Measurements from ENCODE around the gene NFE2L3.
"Not testable (repeated sequence)": the region's sequence is repeated elsewhere in the genome, so short reads cannot be mapped to it uniquely, and the experiment has no call there.

The NFE2L3 gene, protein sequence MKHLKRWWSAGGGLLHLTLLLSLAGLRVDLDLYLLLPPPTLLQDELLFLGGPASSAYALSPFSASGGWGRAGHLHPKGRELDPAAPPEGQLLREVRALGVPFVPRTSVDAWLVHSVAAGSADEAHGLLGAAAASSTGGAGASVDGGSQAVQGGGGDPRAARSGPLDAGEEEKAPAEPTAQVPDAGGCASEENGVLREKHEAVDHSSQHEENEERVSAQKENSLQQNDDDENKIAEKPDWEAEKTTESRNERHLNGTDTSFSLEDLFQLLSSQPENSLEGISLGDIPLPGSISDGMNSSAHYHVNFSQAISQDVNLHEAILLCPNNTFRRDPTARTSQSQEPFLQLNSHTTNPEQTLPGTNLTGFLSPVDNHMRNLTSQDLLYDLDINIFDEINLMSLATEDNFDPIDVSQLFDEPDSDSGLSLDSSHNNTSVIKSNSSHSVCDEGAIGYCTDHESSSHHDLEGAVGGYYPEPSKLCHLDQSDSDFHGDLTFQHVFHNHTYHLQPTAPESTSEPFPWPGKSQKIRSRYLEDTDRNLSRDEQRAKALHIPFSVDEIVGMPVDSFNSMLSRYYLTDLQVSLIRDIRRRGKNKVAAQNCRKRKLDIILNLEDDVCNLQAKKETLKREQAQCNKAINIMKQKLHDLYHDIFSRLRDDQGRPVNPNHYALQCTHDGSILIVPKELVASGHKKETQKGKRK

DNA sequence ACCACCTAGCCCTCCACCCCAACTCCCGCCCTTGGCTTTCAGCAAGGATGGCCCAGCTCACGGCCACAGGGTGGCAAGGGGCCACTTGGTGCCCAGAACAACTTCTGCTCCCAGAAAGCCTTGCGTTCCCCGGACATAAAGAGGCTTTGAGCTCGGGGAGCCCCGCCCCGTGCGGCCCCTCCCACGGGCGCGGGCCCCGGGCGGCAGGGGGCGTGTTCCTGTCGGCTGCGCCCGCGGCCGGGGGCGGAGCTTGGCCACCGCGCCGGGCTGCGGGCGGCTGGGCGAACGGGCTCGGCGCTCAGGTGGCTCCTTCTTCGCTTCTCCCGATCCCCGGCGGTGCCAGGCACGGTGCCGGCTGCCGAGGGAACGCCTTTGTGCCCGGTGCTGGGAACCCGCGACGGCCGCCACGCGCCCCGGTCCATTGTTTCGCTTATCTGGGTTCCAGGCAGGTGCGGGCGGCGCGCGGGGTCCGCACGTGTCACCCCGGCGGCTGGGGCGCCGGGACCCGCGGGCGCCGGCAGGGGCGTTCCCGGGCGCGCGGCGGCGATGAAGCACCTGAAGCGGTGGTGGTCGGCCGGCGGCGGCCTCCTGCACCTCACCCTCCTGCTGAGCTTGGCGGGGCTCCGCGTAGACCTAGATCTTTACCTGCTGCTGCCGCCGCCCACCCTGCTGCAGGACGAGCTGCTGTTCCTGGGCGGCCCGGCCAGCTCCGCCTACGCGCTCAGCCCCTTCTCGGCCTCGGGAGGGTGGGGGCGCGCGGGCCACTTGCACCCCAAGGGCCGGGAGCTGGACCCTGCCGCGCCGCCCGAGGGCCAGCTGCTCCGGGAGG is at the start of gene NFE2L3:
Gene NFE2L3 (plus strand): TSS at position 246 of the 829 bp plus-strand sequence. CDS start 301 bp downstream, at position 547.
- peak; percentile 89 for DNase-seq (ENCODE audit: low spot score)

GRCh38 chr7:26103596-26103995 is 48.4 kb upstream of the NFE2L3 start:
- no peak for DNase-seq (ENCODE audit: low spot score)

DNA sequence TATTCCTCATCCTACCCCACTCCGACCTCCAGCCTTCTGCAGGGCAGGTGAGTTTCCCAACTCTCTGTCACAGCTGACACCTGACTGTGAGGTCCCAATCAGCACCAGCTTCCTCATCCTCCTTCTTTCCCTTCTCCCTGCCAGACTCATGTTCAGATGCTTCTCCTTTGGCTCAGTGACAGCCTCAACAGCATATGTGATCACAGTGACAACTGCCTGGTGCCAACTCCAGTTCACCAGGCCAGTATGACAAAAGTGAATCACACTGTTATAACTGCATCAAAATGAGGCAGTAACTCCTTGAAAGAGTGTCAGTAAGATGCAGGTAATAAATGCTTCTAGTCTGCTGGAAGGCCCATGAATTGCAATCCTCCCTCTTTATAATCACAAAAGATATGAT is 46.8 kb upstream of the NFE2L3 start:
- no peak for DNase-seq (ENCODE audit: low spot score)

DNA sequence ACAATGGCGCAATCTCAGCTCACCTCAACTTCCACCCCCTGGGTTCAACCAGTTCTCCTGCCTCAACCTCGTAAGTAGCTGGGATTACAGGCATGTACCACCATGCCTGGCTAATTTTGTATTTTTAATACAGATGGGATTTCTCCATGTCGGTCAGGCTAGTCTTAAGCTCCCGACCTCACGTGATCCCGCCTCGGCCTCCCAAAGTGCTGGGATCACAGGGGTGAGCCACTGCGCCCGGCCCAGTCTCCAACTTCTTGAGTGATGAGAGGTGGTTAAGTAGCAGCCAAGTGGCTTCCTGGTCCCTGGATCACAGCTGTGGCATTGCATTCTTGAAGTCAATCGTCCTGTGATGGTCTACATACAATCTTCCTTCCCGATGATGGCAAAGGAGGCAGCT is 46.1 kb upstream of the NFE2L3 start:
- DNase-seq (ENCODE audit: low spot score), result no peak

DNA sequence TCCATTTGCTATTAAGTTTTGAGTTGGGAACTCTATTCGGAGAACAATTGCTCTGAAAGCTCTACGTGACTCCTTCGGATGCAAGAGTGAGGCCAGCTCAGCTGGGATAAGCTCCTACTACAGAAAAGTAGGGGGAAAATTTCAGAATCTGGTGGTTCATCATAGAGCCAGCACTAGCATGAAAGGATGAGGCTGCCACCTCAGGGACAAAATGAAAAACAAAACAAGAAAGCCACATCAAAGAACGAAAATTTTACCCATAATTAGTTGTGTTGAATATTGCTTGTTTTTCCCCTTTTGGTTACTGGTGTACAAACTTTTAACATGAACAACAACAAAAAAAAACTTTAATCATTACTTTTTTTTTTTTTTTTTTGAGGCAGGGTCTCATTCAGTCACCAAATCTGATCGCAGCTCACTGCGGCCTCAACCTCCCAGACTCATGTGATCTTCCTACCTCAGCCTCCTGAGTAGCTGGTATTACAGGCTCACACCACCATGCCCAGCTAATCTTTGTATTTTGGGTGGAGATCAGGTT is 39.7 kb upstream of the NFE2L3 start:
- DNase-seq (ENCODE audit: low spot score), result no peak

DNA sequence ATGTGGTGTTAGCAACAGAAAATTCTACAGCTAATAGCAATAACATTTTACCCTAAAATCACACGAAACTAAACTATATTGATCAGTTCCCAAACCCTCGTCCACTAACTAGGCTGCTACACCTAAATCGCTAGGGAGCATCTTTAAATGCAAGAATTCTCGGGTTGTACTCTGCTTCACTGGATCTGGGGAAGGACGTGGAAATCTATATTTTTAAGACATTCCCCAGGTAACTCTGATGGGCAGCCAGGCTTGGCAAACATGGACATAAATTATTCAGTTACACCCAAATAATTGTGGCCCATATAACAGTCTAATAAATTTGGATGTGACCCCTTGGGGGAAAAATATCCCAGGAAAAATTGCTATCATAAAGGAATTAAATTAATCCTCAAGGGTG is 36.3 kb upstream of the NFE2L3 start:
- DNase-seq (ENCODE audit: low spot score), result no peak

DNA sequence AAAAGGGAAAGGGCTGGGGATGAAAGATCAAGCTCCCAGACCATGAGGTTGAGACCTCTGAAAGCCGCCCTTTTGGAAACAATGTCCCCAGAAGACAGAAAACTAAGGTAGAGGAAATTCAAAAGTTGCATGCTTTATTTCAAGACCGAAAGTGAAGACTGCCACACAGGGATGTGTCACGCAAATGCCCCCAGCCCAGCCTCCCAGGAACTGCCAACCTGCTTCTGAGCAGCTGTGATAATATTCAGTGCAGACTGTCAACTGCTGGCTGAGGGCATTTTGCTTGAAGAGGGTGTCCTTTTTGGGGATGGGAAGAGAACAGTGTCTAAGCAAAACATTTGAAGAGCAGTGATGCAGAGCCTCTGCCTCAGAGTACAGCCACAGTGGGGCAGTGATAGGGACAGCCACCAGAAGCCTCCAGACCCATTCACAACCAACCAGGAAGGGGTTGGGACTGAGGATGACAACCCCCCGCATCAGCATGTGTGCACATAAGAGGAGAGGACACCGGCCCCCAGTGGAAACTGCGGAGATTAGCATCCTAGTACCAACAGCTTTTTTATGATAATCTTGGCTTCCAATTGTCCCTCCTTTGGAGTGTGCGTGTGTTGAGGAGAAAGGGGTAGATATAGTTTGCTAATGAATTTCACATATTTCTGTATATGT is 34.7 kb upstream of the NFE2L3 start:
- no peak for DNase-seq (ENCODE audit: low spot score)

DNA sequence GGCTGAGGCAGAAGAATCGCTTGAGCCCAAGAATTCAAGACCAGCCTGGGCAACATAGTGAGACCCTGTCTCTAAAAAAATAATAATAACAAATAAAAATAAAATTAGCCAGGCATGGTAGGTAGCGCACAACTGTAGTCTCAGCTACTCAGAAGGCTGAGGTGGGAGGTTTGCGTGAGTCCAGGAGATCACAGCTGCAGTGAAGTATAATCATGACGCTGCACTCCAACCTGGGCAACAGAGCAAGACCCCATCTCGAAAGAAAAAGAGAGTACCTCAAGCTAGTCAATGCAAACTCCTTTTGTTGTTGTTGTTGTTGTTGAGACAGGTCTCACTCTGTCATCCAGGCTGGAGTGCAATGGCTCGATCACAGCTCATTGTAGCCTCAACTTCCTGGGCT is 34.0 kb upstream of the NFE2L3 start:
- DNase-seq (ENCODE audit: low spot score), result no peak

DNA sequence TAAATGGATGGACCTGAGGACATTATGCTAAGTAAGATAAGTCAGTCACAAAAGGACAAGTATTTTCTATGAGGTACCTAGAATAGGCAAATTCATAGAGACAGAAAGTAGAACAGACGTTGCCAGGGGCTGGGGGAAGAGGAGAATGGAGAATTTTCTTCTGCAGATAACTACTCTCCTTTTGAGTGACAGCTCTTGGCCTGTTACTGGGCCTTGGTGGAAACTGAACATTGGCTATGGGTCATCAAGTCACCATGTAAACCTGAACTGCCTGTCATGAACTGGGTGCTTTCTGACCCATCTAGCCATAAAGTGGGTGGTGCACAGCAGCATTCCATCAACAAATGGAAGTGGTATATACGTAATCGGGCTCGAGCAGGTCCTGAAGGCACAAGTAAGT is 29.3 kb upstream of the NFE2L3 start:
- no peak for DNase-seq (ENCODE audit: low spot score)

GRCh38 chr7:26124775-26125174 is 27.2 kb upstream of the NFE2L3 start:
- DNase-seq (ENCODE audit: low spot score), result not testable (repeated sequence)

- DNase-seq (ENCODE audit: low spot score), result peak; percentile 81
Observed at GRCh38 chr7:26127411-26127810, 24.6 kb upstream of the NFE2L3 start.

- DNase-seq (ENCODE audit: low spot score), result no peak
Observed at GRCh38 chr7:26131056-26131589, 20.9 kb upstream of the NFE2L3 start.

DNA sequence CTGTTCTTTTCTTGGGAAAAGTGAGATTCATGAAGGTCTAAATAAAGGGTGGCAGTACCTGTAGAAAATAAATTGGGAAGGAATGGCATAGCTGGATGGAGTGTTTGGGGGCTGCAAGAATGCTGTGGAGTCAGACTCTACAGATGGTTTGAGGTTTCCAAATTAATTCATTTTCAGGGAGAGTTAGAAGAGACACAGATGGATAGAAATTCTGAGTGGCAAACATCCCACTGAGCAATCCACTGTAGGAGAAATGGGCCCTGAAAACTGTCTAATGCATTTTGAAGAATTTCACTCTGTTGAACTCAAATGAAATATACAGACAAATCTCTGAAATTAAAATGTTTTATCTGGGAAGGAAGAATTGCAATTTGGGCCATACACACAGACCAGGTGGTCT is 16.9 kb upstream of the NFE2L3 start:
- DNase-seq (ENCODE audit: low spot score), result no peak

DNA sequence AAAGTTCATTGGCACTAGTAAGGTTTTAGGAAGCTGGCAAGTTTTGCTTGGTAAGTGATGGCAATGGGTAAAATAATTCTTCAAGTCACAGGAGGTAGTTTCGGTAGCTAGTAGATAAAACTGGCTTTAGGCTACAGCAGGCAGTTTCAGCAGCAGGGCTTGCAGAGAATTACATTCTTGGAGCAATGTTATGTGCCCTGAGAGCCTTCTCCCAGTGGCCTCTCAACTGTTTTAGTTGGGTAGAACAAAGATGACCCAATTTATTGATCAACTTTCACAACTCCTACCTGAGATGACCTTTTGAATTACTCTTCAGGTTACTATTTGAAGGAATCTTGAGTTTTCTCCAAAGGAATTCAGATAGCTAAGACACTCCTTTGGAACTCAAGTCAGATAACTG is 16.4 kb upstream of the NFE2L3 start:
- DNase-seq (ENCODE audit: low spot score), result no peak

DNA sequence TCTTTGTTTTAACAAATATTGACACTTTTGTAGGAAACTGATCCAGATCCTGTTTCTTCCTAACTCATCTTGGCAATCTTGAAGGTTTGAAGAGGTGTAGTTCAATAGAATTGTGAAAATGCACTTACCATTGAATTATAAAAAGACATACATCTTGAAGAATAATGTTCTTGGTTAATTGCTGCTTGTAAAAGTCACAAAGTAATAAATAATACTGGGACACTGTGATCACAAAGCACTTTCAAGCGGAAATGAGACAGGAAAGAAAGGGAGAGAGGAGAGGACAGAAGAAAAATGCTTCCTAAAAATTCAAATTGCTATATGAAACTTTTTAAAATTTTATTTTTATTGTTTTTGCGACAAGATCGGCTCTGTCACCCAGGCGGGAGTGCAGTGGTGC is 15.2 kb upstream of the NFE2L3 start:
- no peak for DNase-seq (ENCODE audit: low spot score)

DNA sequence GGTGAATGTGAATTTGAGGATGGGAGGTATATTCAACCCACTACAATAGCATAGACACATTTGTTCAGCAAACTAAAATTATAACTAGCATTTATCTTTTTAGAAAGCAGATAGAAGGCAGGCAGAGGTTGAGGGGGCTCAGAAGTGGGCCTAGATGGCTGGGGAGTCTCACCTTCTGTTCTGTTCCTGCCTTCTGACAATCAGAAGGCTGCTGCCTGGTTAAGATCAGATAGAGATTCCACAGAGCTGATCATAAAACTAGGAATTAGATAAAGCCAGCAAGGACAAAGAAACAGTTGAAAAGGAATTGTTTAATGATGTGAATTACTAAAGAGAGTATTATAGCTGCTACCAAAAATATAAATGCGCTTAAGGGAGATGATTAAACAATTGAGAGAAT is 11.6 kb upstream of the NFE2L3 start:
- no peak for DNase-seq (ENCODE audit: low spot score)

DNA sequence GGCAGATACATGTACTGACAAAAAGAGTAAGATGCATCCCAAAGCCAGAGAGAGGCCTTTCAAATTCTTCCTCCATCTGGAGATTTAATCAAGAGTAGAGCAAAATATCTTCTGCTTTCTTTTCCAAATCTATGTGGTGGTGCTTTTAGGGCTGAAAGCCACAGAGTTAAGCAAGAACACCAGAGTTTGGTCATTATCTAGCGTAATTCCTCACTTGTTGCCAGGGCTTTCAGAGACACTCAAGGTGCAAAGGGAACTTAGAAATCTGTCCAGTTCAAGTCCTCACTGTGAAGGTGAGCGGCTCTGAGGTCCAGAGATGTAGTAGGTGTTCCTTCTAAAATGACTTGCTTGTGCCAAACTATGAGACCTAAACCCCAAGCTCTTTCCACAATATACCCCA is 10.9 kb upstream of the NFE2L3 start:
- DNase-seq (ENCODE audit: low spot score), result no peak

DNA sequence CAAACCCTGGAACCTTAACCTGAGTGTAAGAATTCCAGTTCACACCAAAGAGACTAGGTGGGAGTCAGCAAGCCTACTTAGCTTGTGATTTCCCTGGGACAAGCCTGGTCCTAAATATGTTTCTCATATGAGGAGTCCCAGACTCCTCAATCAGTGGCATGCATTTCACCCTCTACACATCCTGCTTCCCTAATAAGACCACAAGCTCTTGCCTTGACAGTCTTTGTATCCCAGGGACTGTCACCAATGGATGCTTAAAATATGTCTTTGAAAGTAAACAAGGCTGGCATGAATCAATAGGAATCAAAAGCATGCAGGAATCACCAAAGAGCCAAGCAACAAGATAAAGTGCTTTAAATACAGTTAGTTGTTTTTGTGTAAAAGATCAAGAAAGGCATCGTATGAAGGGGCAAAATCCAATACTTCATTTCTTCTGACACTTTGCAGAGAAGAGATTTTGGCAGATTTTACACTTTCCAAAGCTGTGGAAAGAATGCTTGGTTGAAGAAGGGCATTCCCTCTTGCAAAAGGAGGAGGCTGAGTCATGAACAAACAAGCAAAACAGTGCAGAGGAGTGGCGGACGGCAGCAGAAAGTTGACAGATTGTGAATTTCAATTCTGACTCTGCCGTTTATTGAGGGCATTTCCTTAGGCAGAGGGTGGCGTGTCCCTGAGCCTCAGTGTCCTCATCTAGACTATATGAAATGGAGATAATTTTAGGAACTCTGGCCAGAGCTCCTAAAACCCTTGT is 8.5 kb upstream of the NFE2L3 start:
- no peak for DNase-seq (ENCODE audit: low spot score)

- DNase-seq (ENCODE audit: low spot score), result no peak
Observed at GRCh38 chr7:26144184-26145080, 7.6 kb upstream of the NFE2L3 start.

DNA sequence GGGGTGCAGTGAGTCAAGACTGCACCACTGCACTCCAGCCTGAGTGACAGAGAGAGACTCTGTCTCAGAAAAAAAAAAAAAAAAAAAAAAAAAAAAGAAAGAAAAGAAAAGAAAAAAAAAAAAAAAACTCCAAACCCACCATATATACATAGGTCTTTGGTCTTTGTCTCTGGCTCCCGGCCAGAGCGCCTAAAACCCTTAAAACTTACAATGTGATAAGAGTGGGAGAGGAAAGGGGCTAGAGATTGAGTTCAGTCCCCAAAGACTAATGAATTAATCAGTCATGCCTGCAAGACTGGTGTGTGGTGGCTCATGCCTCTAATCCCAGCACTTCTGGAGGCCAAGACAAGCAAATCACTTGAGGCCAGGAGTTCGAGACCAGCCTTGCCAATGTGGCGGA is 6.8 kb upstream of the NFE2L3 start:
- no peak for DNase-seq (ENCODE audit: low spot score)
